ENCODE measurements around the gene BRICD5.

Gene BRICD5

DNA sequence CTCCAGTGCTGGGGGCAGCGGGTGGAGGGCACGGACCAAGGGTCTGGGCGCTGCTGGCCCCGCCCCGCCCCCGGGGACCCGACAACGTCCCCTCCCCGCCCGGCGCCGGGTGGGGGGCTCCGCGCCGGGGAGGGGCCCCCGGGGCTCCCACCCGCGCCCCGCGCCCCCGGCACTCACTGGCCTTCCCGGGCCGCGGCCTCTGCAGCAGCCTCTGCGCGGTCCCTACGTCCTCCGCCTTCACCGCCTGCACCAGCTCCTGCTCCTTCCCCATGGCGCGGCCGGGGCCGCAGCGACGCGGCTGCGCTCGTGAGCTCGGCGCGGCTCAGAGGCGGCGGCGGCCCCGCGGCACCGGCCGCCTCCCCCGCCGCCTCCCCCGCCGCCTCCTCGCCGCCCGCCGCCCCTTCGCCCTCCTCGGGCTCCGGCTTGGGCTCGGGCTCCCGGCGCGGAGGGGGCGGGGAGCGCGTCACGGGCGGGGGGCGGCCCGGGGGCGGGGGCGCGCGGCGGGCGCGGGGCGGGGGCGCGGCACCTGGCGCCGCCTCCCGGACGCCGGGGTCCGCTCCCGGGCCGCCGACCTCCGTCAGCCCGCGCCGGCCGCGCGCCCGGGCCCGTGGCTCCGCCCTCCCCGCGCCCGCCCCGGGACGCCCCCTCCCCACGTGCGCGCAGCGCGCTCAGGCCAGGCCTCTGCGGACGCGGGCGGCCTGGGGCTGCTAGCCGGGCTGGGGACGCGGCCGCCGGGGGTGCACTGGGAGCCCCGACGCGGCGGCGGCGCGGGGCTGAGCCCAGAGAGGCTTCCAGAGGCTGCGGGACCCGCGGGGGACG lies 14.3 kb downstream of the BRICD5 start, which contains the start of gene CASKIN1:
CASKIN1 (minus strand) TSS at position 444 of the 819 bp plus-strand sequence; CDS start at position 271, 173 bp downstream.
- peak; percentile 17 for DNase-seq

GRCh38 chr16:2195322-2196161 lies 15.1 kb downstream of the BRICD5 start:
- DNase-seq = no peak

GRCh38 chr16:2194852-2195321 lies 15.8 kb downstream of the BRICD5 start:
- DNase-seq = peak; percentile 71

GRCh38 chr16:2194166-2194834 lies 16.4 kb downstream of the BRICD5 start:
- peak; percentile 19 for DNase-seq

- no peak for DNase-seq
Observed at GRCh38 chr16:2191446-2191706, 19.3 kb downstream of the BRICD5 start.

- DNase-seq = peak; percentile 31
Observed at GRCh38 chr16:2190659-2191445, 19.8 kb downstream of the BRICD5 start.

DNA sequence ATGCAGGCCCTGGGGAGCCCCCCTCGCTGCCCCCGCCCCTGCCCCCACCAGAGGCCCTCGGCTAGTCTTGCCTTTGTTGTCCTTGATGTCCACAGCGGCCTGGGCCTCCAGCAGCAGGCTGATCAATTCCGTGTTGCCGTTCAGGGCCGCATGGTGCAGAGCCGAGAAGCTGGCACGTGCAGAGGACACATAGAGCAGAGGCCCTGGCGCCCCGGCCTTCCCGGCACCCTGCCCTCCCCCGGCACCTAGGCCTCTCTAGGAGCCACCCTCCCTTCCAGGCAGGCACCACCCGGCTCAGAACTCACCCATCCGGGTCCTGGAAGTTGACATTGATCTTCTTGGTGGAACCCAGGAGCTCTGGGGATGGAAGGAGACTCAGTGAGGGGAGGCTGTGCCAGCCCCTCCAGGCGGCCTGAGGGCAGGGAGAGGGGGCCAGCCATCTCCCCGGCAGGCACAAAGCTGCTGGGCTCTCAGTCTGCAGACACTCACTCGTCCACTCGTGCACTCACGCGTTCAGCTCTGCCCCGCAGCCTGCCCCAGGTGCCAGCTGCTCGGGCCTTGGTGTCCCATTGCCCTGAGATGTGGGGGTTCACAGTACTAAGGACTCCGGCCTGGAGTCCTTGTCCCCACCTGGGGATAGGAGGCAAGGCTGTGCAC lies 20.5 kb downstream of the BRICD5 start:
- no peak for DNase-seq

DNA sequence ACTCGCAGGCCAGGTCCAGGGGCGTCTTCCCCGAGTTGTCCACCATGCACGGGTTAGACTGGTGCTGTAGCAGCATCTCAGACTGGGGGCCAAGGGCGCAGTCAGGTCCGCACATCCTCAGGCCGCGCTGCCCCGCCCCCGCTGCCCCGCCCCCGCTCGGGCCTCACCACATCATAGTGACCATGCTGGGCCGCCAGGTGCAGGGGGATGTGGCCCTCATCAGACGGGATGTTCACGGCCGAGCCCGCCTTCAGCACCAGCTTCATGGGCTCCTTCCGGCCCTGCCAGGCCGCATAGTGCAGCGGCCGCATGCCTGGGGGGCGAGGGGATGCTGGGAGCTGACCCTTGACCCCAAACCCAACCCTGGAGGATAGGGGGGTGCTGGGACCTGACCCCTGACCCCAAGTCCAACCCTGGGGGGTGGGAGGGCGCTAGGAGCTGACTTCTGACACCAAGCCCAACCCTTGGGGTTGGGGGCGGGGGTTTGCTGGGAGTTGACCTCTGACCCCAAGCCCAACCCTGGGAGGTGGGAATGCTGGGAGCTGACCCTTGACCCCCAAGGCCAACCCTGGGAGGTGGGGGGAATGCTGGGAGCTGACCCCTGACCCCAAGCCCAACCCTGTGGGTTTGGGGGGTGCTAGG lies 21.3 kb downstream of the BRICD5 start:
- no peak for DNase-seq

DNA sequence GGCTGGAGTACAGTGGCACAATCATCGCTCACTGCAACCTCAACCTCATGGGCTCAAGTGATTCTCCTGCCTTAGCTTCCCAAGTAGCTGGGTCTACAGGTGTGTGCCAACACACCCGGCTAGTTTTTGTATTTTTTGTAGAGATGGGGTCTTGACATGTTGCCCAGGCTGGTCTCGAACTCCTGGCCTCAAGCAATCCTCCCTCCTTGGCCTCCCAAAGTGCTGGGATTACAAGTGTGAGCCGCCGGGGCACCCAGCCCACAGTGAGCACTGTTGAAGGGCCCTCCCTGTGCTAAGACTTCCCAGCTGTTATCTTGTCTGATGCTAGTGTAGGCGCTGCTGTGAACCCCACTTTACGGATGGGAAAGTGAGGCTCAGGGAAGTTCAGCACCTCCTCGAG lies 22.3 kb downstream of the BRICD5 start:
- DNase-seq = no peak

GRCh38 chr16:2187212-2187611 lies 23.5 kb downstream of the BRICD5 start:
- DNase-seq = no peak

DNA sequence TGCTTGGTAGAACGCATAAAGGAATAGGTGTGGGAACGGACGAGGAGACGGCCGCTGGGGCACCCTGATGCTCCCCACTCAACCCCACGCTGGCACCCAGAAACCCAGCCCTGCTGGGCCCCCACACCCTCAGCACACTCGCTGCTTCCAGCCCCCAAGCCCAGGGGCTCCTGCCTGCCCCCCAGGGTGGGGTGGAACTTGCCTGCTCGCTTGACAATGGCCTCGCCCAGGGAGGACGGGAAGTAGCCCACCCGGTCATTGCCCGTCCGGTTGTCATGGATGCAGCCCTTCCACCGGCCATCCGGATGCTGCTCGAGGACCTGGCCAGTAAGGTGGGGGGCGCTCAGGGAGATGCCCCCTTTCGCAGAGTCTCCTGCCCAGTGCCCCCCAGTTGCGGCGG lies 24.2 kb downstream of the BRICD5 start:
- DNase-seq = no peak

GRCh38 chr16:2186064-2186463 lies 24.6 kb downstream of the BRICD5 start:
- no peak for DNase-seq

DNA sequence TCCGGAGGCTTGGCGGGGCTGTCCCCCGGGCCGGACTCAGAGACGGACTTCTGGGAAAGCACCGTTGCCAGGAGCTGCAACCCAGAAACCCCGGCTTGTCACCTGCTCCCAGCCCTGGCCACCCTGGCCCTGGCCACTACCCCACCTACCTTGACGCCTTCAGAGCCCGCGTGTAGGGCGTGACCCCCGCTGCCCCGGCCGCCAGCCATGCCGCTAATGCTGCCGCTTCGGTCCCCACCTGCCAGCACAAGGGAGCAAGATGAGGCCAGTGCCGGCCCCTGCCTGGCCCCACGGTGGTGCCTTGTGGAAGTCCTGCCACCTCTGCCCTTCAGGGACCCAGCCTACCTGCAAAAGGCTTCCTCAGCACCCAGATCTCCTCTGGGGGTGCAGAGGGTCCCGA lies 25.7 kb downstream of the BRICD5 start:
- DNase-seq = no peak

GRCh38 chr16:2184346-2184745 lies 26.3 kb downstream of the BRICD5 start:
- no peak for DNase-seq

- no peak for DNase-seq
Observed at GRCh38 chr16:2183671-2184070, 27.0 kb downstream of the BRICD5 start.

- no peak for DNase-seq
Observed at GRCh38 chr16:2181952-2182351, 28.7 kb downstream of the BRICD5 start.

- no peak for DNase-seq
Observed at GRCh38 chr16:2180962-2181923, 29.4 kb downstream of the BRICD5 start.

- no peak for DNase-seq
Observed at GRCh38 chr16:2180461-2180860, 30.2 kb downstream of the BRICD5 start.

- DNase-seq = no peak
Observed at GRCh38 chr16:2179576-2179975, 31.1 kb downstream of the BRICD5 start.

DNA sequence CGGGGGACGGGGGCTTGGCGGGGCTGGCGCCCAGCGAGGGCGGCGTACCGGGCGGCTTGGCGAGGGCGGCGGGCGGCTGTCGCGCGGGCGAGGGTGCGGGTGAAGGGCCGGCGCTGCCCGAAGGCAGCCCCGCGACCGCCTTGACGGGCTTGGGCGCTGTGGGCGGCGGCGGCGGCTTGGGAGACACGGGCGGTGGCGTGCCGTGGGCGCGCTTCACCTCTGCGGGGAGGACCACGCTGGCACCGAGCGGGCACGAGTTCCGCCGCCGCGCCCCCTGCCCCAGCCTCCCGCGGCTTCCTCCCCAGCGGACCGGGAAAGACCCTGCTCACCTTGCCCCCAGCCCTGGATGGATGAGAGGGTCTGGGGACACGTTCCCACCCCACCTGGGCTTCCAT lies 31.6 kb downstream of the BRICD5 start:
- no peak for DNase-seq

Measured in NCI-H1436 (cell line).